ENCODE results near the gene PAPSS1. TPM values are rescaled to one million over a fixed set of nuclear protein-coding genes. Genes with fewer than 3 reads are reported as not detected.

Gene PAPSS1
- total RNA-seq, 1 donor from 2014 or later = 140 TPM

GRCh38 chr4:107600436-107600835 lies 119.6 kb downstream of the PAPSS1 start:
- no peaks in the 10 kb centered on the region for H3K27me3 ChIP-seq
- no peaks in the 10 kb centered on the region for H3K36me3 ChIP-seq
- no peaks in the 10 kb centered on the region for H3F3A ChIP-seq (ENCODE audit: low read depth)
- H3K4me1 Mint-ChIP-seq = peaks cover 3% of the 10 kb centered on the region
- no peak for DNase-seq (ENCODE audit: low spot score)
- peak overlapping the region; percentile 8 for H3K27ac Mint-ChIP-seq
- no peak overlapping the region for H3K4me2 ChIP-seq
- H3K79me2 ChIP-seq (ENCODE audit: low read depth) = no peaks in the 10 kb centered on the region
- H3K4me3 ChIP-seq = no peak overlapping the region
- no peak overlapping the region for H3K9ac ChIP-seq
- peak overlapping the region; percentile 53 for H2AFZ ChIP-seq (replicated peaks)
- peaks cover 2% of the 10 kb centered on the region for H3K9me3 Mint-ChIP-seq
- no peaks in the 10 kb centered on the region for H3K4me1 ChIP-seq
- H3K27me3 Mint-ChIP-seq (ENCODE audit: insufficient read depth, low read depth) = no peaks in the 10 kb centered on the region
- no peaks in the 10 kb centered on the region for H4K20me1 ChIP-seq (ENCODE audit: low read depth)
- no peaks in the 10 kb centered on the region for H3K9me3 ChIP-seq (ENCODE audit: low read depth)
- TF ChIP-seq, protein P1, sequence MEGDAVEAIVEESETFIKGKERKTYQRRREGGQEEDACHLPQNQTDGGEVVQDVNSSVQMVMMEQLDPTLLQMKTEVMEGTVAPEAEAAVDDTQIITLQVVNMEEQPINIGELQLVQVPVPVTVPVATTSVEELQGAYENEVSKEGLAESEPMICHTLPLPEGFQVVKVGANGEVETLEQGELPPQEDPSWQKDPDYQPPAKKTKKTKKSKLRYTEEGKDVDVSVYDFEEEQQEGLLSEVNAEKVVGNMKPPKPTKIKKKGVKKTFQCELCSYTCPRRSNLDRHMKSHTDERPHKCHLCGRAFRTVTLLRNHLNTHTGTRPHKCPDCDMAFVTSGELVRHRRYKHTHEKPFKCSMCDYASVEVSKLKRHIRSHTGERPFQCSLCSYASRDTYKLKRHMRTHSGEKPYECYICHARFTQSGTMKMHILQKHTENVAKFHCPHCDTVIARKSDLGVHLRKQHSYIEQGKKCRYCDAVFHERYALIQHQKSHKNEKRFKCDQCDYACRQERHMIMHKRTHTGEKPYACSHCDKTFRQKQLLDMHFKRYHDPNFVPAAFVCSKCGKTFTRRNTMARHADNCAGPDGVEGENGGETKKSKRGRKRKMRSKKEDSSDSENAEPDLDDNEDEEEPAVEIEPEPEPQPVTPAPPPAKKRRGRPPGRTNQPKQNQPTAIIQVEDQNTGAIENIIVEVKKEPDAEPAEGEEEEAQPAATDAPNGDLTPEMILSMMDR (IDR thresholded peaks at IDR 0.05) = no peak
- no peak for TF ChIP-seq EZH2phosphoT487 (IDR thresholded peaks at IDR 0.05)
- no peak for TF ChIP-seq EZH2 (IDR thresholded peaks at IDR 0.05)
- no peak overlapping the region for H3K27ac ChIP-seq
- no peaks in the 10 kb centered on the region for H3K36me3 Mint-ChIP-seq
- no peak overlapping the region for H3K4me3 Mint-ChIP-seq

DNA sequence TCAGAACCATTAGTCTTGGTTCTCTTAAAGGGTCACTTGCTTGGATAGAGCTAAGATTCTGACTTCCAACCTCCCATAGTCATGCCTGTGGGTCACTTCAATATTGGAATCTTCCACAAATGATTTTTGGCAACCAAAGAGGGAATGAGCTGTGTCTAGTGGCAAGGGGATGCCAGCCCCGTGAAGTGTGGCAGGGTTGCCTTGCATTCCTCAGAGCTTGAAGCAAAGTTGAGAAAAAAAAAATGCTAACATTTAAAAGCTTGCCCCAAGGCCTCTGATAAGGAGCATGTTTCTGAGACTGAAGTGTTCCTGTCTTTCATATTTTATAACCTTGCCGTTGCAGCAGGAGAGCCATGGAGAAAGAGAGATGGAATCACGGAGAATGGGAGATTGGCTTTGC lies 120.2 kb downstream of the PAPSS1 start:
- no peaks in the 10 kb centered on the region for H3K27me3 ChIP-seq
- no peaks in the 10 kb centered on the region for H3K4me1 ChIP-seq
- no peaks in the 10 kb centered on the region for H3K27me3 Mint-ChIP-seq (ENCODE audit: insufficient read depth, low read depth)
- H3K4me3 Mint-ChIP-seq = no peak overlapping the region
- no peak overlapping the region for H3K4me3 ChIP-seq
- no peak overlapping the region for H3K4me2 ChIP-seq
- H2AFZ ChIP-seq (replicated peaks) = peak overlapping the region; percentile 53
- no peaks in the 10 kb centered on the region for H3K9me3 ChIP-seq (ENCODE audit: low read depth)
- no peaks in the 10 kb centered on the region for H3K36me3 ChIP-seq
- no peaks in the 10 kb centered on the region for H3K36me3 Mint-ChIP-seq
- peaks cover 3% of the 10 kb centered on the region for H3K4me1 Mint-ChIP-seq
- H3K9me3 Mint-ChIP-seq = peaks cover 2% of the 10 kb centered on the region
- no peak overlapping the region for H3K9ac ChIP-seq
- H3K27ac ChIP-seq = no peak overlapping the region
- TF ChIP-seq EZH2phosphoT487 (IDR thresholded peaks at IDR 0.05) (no peak), EZH2 (IDR thresholded peaks at IDR 0.05) (no peak)
- TF ChIP-seq, protein P1 (IDR thresholded peaks at IDR 0.05) = no peak
- H3K27ac Mint-ChIP-seq = no peak overlapping the region
- H4K20me1 ChIP-seq (ENCODE audit: low read depth) = no peaks in the 10 kb centered on the region
- no peaks in the 10 kb centered on the region for H3F3A ChIP-seq (ENCODE audit: low read depth)
- H3K79me2 ChIP-seq (ENCODE audit: low read depth) = no peaks in the 10 kb centered on the region
- no peak for DNase-seq (ENCODE audit: low spot score)

DNA sequence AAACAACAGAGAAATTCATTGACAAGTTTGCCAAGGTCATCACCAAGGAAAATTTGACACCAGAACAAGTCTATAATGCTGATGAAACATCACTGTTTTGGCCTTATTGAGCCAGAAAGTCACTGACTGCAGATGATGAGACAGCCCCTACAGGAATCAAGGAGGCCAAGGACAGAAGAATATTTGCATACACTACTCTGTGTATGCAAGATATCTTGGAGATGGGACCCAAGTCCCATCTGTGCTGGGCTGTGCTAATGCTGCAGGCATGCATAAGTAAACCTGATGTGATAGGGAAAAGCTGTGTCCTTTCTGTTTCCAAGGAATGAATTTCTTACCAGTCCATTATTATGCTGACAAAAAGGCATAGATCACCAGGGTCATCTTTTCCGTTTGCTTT lies 126.8 kb downstream of the PAPSS1 start:
- DNase-seq (ENCODE audit: low spot score) = no peak
- H3K9ac ChIP-seq = no peak overlapping the region
- H3K4me3 Mint-ChIP-seq = no peak overlapping the region
- no peak overlapping the region for H3K27ac ChIP-seq
- no peak overlapping the region for H3K27ac Mint-ChIP-seq
- no peaks in the 10 kb centered on the region for H4K20me1 ChIP-seq (ENCODE audit: low read depth)
- no peaks in the 10 kb centered on the region for H3K27me3 ChIP-seq
- TF ChIP-seq, protein P1 (IDR thresholded peaks at IDR 0.05) = no peak
- TF ChIP-seq EZH2 (IDR thresholded peaks at IDR 0.05) (no peak), EZH2phosphoT487 (IDR thresholded peaks at IDR 0.05) (no peak)
- peaks cover 2% of the 10 kb centered on the region for H3K27me3 Mint-ChIP-seq (ENCODE audit: insufficient read depth, low read depth)
- peaks cover under 1% of the 10 kb centered on the region for H3K9me3 Mint-ChIP-seq
- H3F3A ChIP-seq (ENCODE audit: low read depth) = no peaks in the 10 kb centered on the region
- H3K36me3 ChIP-seq = peaks cover 3% of the 10 kb centered on the region
- H3K4me3 ChIP-seq = no peak overlapping the region
- no peaks in the 10 kb centered on the region for H3K4me1 ChIP-seq
- peaks cover 13% of the 10 kb centered on the region for H3K9me3 ChIP-seq (ENCODE audit: low read depth)
- peak overlapping the region; percentile 23 for H2AFZ ChIP-seq (replicated peaks)
- H3K79me2 ChIP-seq (ENCODE audit: low read depth) = no peaks in the 10 kb centered on the region
- no peaks in the 10 kb centered on the region for H3K36me3 Mint-ChIP-seq
- H3K4me2 ChIP-seq = no peak overlapping the region
- H3K4me1 Mint-ChIP-seq = no peaks in the 10 kb centered on the region

All from neural progenitor cell (in vitro differentiated cells).